Left ventricle myocardium inferior (tissue), 1 donor: ENCODE data around the gene CENPF. TPM values are rescaled to one million over a fixed set of nuclear protein-coding genes. Genes with fewer than 3 reads are reported as not detected.
"Not testable (repeated sequence)": the region's sequence is repeated elsewhere in the genome, so short reads cannot be mapped to it uniquely, and the experiment has no call there.

Experiments used
- DNase-seq: peaks from one replicate; pipeline ENCODE4 v3.0.0-alpha.2; 2020
- H3K27ac ChIP-seq: fragments of 200-600 bp; replicated peaks from 2 replicates; pipeline ENCODE4 v1.8.0; 2021
- H3K27me3 ChIP-seq: fragments of 200-600 bp; 2 replicates; pipeline ENCODE4 v1.8.0; 2021; ENCODE audit warnings: low read depth
- H3K36me3 ChIP-seq: fragments of 200-600 bp; 2 replicates; pipeline ENCODE4 v1.8.0; 2021
- H3K4me1 ChIP-seq: fragments of 200-600 bp; 2 replicates; pipeline ENCODE4 v1.8.0; 2021
- H3K4me3 ChIP-seq: fragments of 200-600 bp; 2 replicates; pipeline ENCODE4 v1.8.0; 2021; ENCODE audit warnings: mild to moderate bottlenecking, moderate library complexity
- H3K9me3 ChIP-seq: fragments of 200-600 bp; replicated peaks from 2 replicates; pipeline ENCODE4 v1.8.0; 2021
- intact Hi-C: fragments of 100-400 bp; cut with micrococcal nuclease; formaldehyde crosslinking; loops from one replicate; pipeline ENCODE4 v1.11.0; 2022
- total RNA-seq: library from RNA; stranded (reverse); fragmentation: NEBNext Ultra II Directional; extraction: Animal tissue kit (Norgen Biotek cat#: 25700); gene quantifications from one replicate; pipeline ENCODE4 v1.2.1, GENCODE V29; 2021
- TF ChIP-seq, protein P1 (sequence below): fragments of 200-600 bp; IDR thresholded peaks from 2 replicates; pipeline ENCODE4 v1.8.0; 2021; ENCODE audit warnings: antibody characterized with exemption, mild to moderate bottlenecking, borderline replicate concordance
- donor health status: DM: no; HTN: yes; CAD: no; lungs with severe emphysema.

The CENPF gene
- total RNA-seq, 1 donor from 2014 or later: 1.7 TPM

DNA sequence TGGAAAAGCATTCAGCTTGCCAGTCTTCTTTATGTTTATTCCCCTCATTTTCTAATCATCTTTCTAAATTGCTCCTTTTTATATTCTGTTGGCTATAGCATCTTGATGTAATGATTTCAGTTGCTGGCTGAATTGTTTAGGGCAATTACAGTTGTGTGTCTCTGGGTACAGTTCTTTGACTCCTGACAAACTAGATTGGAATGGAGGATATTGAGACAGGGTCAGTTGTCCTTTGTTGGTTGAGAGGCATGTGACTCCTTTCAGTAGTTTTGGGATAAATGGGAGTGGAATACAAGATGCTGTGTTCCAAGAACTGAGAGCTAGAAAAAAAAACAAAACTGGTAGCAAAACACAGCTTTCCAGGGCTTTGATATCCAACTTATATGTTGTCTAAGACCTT lies 1.5 kb downstream of the CENPF start:
- Histone ChIP-seq H3K4me3 (no peak overlapping the region), H3K27me3 (no peaks in the 10 kb centered on the region), H3K36me3 (no peaks in the 10 kb centered on the region), H3K9me3 (no peaks in the 10 kb centered on the region), H3K27ac (no peak overlapping the region), H3K4me1 (peaks cover 11% of the 10 kb centered on the region)
- no peak for DNase-seq
- TF ChIP-seq, protein P1, sequence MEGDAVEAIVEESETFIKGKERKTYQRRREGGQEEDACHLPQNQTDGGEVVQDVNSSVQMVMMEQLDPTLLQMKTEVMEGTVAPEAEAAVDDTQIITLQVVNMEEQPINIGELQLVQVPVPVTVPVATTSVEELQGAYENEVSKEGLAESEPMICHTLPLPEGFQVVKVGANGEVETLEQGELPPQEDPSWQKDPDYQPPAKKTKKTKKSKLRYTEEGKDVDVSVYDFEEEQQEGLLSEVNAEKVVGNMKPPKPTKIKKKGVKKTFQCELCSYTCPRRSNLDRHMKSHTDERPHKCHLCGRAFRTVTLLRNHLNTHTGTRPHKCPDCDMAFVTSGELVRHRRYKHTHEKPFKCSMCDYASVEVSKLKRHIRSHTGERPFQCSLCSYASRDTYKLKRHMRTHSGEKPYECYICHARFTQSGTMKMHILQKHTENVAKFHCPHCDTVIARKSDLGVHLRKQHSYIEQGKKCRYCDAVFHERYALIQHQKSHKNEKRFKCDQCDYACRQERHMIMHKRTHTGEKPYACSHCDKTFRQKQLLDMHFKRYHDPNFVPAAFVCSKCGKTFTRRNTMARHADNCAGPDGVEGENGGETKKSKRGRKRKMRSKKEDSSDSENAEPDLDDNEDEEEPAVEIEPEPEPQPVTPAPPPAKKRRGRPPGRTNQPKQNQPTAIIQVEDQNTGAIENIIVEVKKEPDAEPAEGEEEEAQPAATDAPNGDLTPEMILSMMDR: no peak
- intact Hi-C loops: no loop called here

DNA sequence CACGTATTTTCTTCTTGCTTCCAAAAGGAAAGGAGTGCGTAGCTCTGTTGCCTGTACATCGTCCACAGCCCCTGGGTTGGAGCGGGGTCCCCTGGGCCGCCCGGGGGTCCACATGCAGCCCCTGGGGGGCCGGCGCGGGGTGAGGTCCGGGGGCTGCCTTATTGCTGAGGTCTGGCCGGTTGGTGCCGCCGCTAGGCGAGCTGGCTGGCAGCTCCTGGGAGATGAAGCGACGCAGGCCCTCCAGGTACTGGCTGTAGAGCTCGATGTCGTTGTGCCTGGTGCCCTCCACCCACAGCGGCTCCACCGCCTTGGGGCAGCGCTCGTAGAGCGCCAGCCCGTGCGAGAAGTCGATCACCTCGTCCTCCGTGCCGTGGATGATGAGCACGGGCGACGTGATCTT lies 2.5 kb downstream of the CENPF start:
- intact Hi-C loops, DNase-seq, H3K4me3 ChIP-seq, H3K36me3 ChIP-seq, H3K27ac ChIP-seq, H3K27me3 ChIP-seq, H3K9me3 ChIP-seq: not testable (repeated sequence)
- peaks cover 11% of the 10 kb centered on the region for H3K4me1 ChIP-seq

DNA sequence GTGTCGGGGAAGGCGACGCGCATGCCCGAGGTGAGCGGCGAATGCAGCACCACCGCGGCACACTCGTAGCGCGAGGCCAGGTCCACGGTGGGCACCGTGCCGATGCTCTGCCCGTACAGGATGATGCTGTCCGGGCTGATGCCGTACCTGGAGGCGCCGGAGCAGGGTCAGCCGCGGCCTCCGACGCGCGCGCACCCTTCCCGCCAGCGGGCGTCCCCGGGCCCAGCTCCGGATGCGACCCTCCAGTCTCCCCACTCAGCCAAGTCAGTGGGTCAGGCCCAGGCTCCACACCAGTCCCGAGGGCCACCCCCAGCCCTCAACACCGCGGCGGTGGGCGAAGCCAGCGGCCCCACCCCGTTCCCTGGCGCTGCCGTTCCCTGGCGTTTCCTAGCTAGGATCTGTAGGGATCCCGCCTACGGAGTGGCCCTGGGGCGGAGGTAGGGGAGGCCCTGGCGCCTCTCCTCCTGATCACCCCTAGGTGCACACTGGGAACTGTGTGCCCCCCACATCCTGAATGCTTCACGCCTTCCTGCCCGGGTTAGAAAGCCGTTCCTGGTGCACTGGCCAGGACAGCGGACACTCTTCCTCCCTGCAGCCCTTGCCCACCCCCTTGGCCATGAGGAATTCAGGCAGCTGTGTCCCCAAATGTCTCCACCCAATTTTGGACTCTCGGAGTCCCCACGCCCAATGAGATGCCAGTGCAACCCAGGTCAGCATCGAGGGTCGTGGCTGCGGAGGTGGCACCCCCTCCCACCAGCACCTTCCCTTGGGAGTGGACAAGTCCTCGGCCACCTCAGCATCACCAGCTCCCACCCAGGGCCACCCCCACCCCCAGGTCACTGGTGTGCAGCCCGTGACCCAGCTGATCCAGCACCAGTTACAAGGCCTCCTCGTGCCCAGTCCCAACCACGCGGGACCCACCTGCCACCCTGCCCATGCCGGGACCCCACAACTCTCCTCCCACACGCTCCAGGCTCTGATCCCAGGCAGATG lies 3.2 kb downstream of the CENPF start:
- DNase-seq, H3K9me3 ChIP-seq, H3K36me3 ChIP-seq, H3K27me3 ChIP-seq, H3K27ac ChIP-seq, intact Hi-C loops, H3K4me3 ChIP-seq: not testable (repeated sequence)
- peaks cover 11% of the 10 kb centered on the region for H3K4me1 ChIP-seq

DNA sequence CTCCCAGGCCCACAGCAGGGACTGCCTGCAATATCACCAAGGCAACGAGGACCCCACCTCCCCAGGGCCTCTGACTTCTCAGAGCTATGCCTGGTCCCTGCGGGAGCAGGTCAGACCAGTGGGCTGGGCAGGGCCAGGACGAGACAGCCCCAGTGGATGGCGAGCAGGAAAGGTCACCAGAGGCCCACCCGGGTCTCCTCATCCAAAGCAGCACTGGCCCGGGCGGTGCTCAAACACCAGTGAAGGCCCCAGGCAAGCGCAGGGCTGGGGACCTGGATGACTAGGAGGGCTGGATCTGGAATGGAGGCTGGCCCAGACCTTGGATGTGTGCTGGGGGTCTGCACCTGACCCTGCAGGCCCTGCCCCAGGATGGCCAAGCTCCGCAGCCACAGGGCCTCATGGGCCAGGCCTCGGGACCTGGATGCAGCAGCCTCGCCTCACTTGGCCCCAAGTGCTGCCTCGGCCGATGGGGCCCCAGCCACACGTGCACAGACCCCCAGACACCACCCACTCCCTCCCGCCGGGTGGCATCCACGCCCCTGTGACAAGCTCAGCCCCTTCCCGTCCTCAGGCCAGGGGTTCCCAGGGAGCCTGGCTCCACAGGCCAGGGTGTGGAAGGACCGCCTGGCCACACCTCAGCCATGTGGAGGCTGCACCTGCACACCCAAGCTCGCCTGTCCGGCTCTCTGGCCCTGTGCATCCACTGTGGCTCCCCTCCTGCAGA lies 4.7 kb downstream of the CENPF start:
- intact Hi-C loops, H3K9me3 ChIP-seq, H3K36me3 ChIP-seq, H3K27ac ChIP-seq, DNase-seq, H3K27me3 ChIP-seq, H3K4me3 ChIP-seq: not testable (repeated sequence)
- peaks cover 11% of the 10 kb centered on the region for H3K4me1 ChIP-seq

DNA sequence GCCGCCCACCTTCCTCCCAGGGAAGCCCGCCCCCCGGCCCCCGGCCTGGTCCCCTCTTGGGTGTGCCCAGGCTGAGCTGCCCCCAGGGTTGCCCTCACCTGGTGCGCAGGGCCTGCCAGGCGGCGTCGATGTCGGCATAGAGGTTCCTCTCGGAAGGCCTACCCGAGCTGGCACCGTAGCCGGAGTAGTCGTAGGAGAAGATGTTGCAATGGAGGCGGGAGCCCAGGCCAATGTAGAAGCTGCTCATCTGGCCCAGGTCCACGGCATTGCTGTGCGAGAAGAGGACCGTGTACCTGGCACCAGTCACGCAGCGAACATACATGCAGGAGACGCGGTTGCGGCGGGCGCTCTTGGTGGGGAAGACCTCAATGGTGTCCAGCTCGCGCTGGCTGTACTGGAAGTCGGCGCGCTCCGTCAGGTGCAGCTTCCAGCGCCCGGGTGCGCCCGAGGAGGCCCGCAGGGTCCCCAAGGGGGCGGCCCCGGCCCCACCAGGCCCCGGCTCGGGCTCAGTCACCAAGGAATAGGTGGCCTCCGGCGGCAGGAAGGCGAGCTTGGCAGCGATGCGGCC lies 5.3 kb downstream of the CENPF start:
- H3K36me3 ChIP-seq, DNase-seq, H3K9me3 ChIP-seq, H3K27me3 ChIP-seq, intact Hi-C loops, H3K4me3 ChIP-seq, H3K4me1 ChIP-seq, H3K27ac ChIP-seq: not testable (repeated sequence)

DNA sequence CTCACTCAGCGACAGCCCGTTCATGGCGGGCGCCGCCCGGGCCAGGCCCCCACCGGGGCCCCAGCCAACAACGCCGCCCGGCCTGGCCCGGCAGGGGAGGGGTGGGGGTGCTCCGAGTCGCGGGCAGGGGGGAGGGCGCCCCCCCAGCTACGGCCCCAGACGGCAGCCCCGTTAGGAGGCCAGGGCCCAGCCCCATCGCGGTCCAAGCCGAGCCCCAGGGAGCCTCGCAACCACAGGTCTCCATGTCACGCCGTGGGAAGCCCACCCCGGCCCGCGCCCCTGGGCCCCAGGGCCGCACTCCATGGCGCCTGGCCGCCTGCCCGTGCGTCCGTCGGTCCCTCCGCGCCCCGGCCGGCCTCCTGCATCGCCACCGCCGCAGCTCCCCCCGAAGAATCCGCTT lies 5.8 kb downstream of the CENPF start:
- H3K4me3 ChIP-seq, H3K9me3 ChIP-seq, H3K4me1 ChIP-seq, H3K27me3 ChIP-seq, intact Hi-C loops, H3K36me3 ChIP-seq, DNase-seq, H3K27ac ChIP-seq: not testable (repeated sequence)

DNA sequence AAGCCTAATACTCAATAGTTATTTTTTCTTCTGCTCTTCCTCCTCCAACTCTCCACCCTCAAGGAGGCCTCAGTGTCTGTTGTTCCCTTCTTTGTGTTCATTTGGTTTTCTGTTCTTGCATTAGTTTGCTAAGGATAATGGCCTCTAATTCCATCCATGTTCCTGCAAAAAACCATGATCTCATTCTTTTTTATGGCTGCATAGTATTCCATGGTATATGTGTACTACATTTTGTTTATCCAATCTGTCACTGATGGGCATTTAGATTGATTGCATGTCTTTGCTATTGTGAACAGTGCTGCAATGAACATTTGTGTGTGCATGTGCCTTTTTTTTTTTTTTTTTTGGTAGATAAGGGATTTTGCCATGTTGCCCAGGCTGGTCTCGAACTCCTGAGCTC lies 6.7 kb downstream of the CENPF start:
- TF ChIP-seq, protein P1: no peak
- H3K9me3 ChIP-seq: peaks cover 4% of the 10 kb centered on the region
- no peak overlapping the region for H3K4me3 ChIP-seq
- no peak for DNase-seq
- H3K4me1 ChIP-seq: no peaks in the 10 kb centered on the region
- no peak overlapping the region for H3K27ac ChIP-seq
- no peaks in the 10 kb centered on the region for H3K36me3 ChIP-seq
- intact Hi-C loops: no loop called here
- no peaks in the 10 kb centered on the region for H3K27me3 ChIP-seq

DNA sequence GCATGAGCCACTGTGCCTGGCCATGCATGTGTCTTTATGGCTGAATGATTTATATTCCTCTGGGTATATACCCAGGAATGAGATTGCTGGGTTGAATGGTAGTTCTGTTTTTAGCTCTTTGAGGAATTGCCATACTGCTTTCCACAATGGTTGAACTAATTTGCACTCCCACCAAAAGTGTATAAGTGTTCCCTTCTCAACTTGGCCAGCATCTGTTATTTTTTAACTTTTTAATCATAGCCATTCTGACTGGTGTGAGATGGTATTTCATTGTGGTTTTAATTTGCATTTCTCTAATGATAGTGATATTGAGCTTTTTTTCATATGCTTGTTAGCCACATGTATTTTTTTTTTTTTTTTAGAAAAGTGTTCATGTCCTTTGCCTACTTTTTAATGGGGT lies 7.1 kb downstream of the CENPF start:
- DNase-seq, H3K4me3 ChIP-seq, H3K27ac ChIP-seq: not testable (repeated sequence)

More for the DNA sequence above, 7.1 kb downstream of the CENPF start:
- intact Hi-C loops, H3K27me3 ChIP-seq, H3K4me1 ChIP-seq, H3K36me3 ChIP-seq, H3K9me3 ChIP-seq: not testable (repeated sequence)
